Activated T-helper 1 cell treated with anti-CD3 and anti-CD28 coated beads, Interleukin-2, amount 50 U/mL, for 16 hours (primary cell): ENCODE results near the gene EGFR.

Experiments
- DNase-seq, 2 donors: peaks; one replicate each; pipeline ENCODE4 v3.0.0-alpha.2; 2020; ENCODE audit warnings: low read depth in 1 of 2, low spot score in 1 of 2

The EGFR gene

GRCh38 chr7:55142919-55143600 lies 124.2 kb downstream of the EGFR start:
- no peak for DNase-seq

- DNase-seq = no peak
These were observed 125.8 kb downstream of the EGFR start for GRCh38 chr7:55144333-55145317.

GRCh38 chr7:55145606-55146005 lies 126.8 kb downstream of the EGFR start:
- DNase-seq = no peak

- DNase-seq = no peak
These were observed 128.3 kb downstream of the EGFR start for GRCh38 chr7:55147101-55147500.

- no peak for DNase-seq
These were observed 128.9 kb downstream of the EGFR start for GRCh38 chr7:55147736-55148135.

- no peak for DNase-seq
These were observed 129.8 kb downstream of the EGFR start for GRCh38 chr7:55148571-55148970.

- DNase-seq = no peak
These were observed 130.2 kb downstream of the EGFR start for GRCh38 chr7:55149001-55149400.

- DNase-seq = no peak
These were observed 131.3 kb downstream of the EGFR start for GRCh38 chr7:55150166-55150565.

GRCh38 chr7:55150709-55151451 lies 132.1 kb downstream of the EGFR start:
- no peak for DNase-seq

- DNase-seq = no peak
These were observed 133.7 kb downstream of the EGFR start for GRCh38 chr7:55152516-55152915.

GRCh38 chr7:55154096-55154495 lies 135.3 kb downstream of the EGFR start:
- no peak for DNase-seq

GRCh38 chr7:55155351-55156117 lies 136.7 kb downstream of the EGFR start:
- DNase-seq = no peak

- DNase-seq = no peak
These were observed 138.3 kb downstream of the EGFR start for GRCh38 chr7:55156919-55157763.

GRCh38 chr7:55157764-55158105 lies 138.9 kb downstream of the EGFR start:
- no peak for DNase-seq

GRCh38 chr7:55158541-55159382 lies 139.9 kb downstream of the EGFR start:
- no peak for DNase-seq

- no peak for DNase-seq
These were observed 141.7 kb downstream of the EGFR start for GRCh38 chr7:55160539-55160938.

- no peak for DNase-seq
These were observed 142.4 kb downstream of the EGFR start for GRCh38 chr7:55161154-55161687.

- DNase-seq = no peak
These were observed 143.7 kb downstream of the EGFR start for GRCh38 chr7:55162476-55162875.

- DNase-seq = no peak
These were observed 144.9 kb downstream of the EGFR start for GRCh38 chr7:55163733-55164132.
